ENCODE measurements around the gene IRF2BP2. TPM values are rescaled to one million over a fixed set of nuclear protein-coding genes. Genes with fewer than 3 reads are reported as not detected.

The IRF2BP2 gene
- total and polyA plus RNA-seq, 4 experiments from 2014 or later, result 23.9 to 164 (median 103) TPM

GRCh38 chr1:234561319-234561718, 48.7 kb downstream of the IRF2BP2 start:
- no peak overlapping the region for H3K4me3 Mint-ChIP-seq
- no peaks in the 10 kb centered on the region for H3K36me3 ChIP-seq (ENCODE audit: insufficient read depth, low read length)
- peak overlapping the region in 1 of 7 donors; percentile 63 for H3K27ac Mint-ChIP-seq
- no peak overlapping the region for H3K4me3 ChIP-seq (ENCODE audit: low read length in 2 of 2)
- no peaks in the 10 kb centered on the region for H3K4me1 Mint-ChIP-seq
- no peaks in the 10 kb centered on the region for H3K27me3 ChIP-seq (ENCODE audit: insufficient read depth, low read length)
- CTCF ChIA-PET (ENCODE audit: partially characterized antibody), result no interaction called here
- H3K9me3 Mint-ChIP-seq, result peaks cover 0 to 2% (median 0%) of the 10 kb centered on the region in 8 donors
- intact Hi-C loops (cut with micrococcal nuclease), result no loop called here
- no peak for DNase-seq
- no peaks in the 10 kb centered on the region for H3K36me3 Mint-ChIP-seq
- POLR2A ChIA-PET (ENCODE audit: partially characterized antibody), result no interaction called here
- no peaks in the 10 kb centered on the region for H3K27me3 Mint-ChIP-seq
- H3K27ac ChIP-seq (ENCODE audit: low read depth, low read length), result no peak overlapping the region
- H3K4me1 ChIP-seq (ENCODE audit: insufficient read depth, low read length), result no peaks in the 10 kb centered on the region
- H3K9me3 ChIP-seq (ENCODE audit: control insufficient read depth in 1 of 2, low read length in 2 of 2), result no peaks in the 10 kb centered on the region

GRCh38 chr1:234559902-234560676, 49.9 kb downstream of the IRF2BP2 start:
- Mint-ChIP-seq H3K9me3 (peaks cover 0 to 2% (median 0%) of the 10 kb centered on the region in 8 donors), H3K27ac (no peak overlapping the region), H3K4me1 (no peaks in the 10 kb centered on the region), H3K27me3 (no peaks in the 10 kb centered on the region), H3K36me3 (no peaks in the 10 kb centered on the region), H3K4me3 (no peak overlapping the region)
- DNase-seq, result no peak
- Histone ChIP-seq H3K4me1 (ENCODE audit: insufficient read depth, low read length) (no peaks in the 10 kb centered on the region), H3K27me3 (ENCODE audit: insufficient read depth, low read length) (no peaks in the 10 kb centered on the region), H3K27ac (ENCODE audit: low read depth, low read length) (no peak overlapping the region), H3K4me3 (ENCODE audit: low read length in 2 of 2) (no peak overlapping the region), H3K36me3 (ENCODE audit: insufficient read depth, low read length) (no peaks in the 10 kb centered on the region), H3K9me3 (ENCODE audit: control insufficient read depth in 1 of 2, low read length in 2 of 2) (no peaks in the 10 kb centered on the region)
- POLR2A ChIA-PET (ENCODE audit: partially characterized antibody), result no interaction called here
- CTCF ChIA-PET (ENCODE audit: partially characterized antibody), result no interaction called here
- intact Hi-C loops (cut with micrococcal nuclease), result no loop called here

- CTCF ChIA-PET (ENCODE audit: partially characterized antibody), result no interaction called here
- POLR2A ChIA-PET (ENCODE audit: partially characterized antibody), result no interaction called here
- no peak overlapping the region for H3K4me3 ChIP-seq (ENCODE audit: low read length in 2 of 2)
- H3K4me1 ChIP-seq (ENCODE audit: insufficient read depth, low read length), result no peaks in the 10 kb centered on the region
- no peaks in the 10 kb centered on the region for H3K36me3 ChIP-seq (ENCODE audit: insufficient read depth, low read length)
- no peaks in the 10 kb centered on the region for H3K36me3 Mint-ChIP-seq
- no peaks in the 10 kb centered on the region for H3K27me3 Mint-ChIP-seq
- DNase-seq, result no peak
- H3K27ac ChIP-seq (ENCODE audit: low read depth, low read length), result no peak overlapping the region
- H3K27me3 ChIP-seq (ENCODE audit: insufficient read depth, low read length), result no peaks in the 10 kb centered on the region
- no peaks in the 10 kb centered on the region for H3K4me1 Mint-ChIP-seq
- H3K9me3 ChIP-seq (ENCODE audit: control insufficient read depth in 1 of 2, low read length in 2 of 2), result no peaks in the 10 kb centered on the region
- intact Hi-C loops (cut with micrococcal nuclease), result no loop called here
- H3K9me3 Mint-ChIP-seq, result peaks cover 0 to 2% (median 0%) of the 10 kb centered on the region in 8 donors
- no peak overlapping the region for H3K27ac Mint-ChIP-seq
- H3K4me3 Mint-ChIP-seq, result no peak overlapping the region
Measured at GRCh38 chr1:234559152-234559901, 50.7 kb downstream of the IRF2BP2 start.

GRCh38 chr1:234558330-234558836, 51.6 kb downstream of the IRF2BP2 start:
- H3K9me3 ChIP-seq (ENCODE audit: control insufficient read depth in 1 of 2, low read length in 2 of 2), result no peaks in the 10 kb centered on the region
- H3K9me3 Mint-ChIP-seq, result peaks cover 0 to 2% (median 0%) of the 10 kb centered on the region in 8 donors
- DNase-seq, result no peak
- H3K27ac ChIP-seq (ENCODE audit: low read depth, low read length), result no peak overlapping the region
- H3K4me1 Mint-ChIP-seq, result no peaks in the 10 kb centered on the region
- ChIA-PET POLR2A (ENCODE audit: partially characterized antibody) (no interaction called here), CTCF (ENCODE audit: partially characterized antibody) (no interaction called here)
- H3K4me3 Mint-ChIP-seq, result no peak overlapping the region
- H3K27ac Mint-ChIP-seq, result no peak overlapping the region
- H3K36me3 Mint-ChIP-seq, result no peaks in the 10 kb centered on the region
- no peak overlapping the region for H3K4me3 ChIP-seq (ENCODE audit: low read length in 2 of 2)
- no peaks in the 10 kb centered on the region for H3K27me3 Mint-ChIP-seq
- H3K27me3 ChIP-seq (ENCODE audit: insufficient read depth, low read length), result no peaks in the 10 kb centered on the region
- H3K36me3 ChIP-seq (ENCODE audit: insufficient read depth, low read length), result no peaks in the 10 kb centered on the region
- intact Hi-C loops (cut with micrococcal nuclease), result no loop called here
- H3K4me1 ChIP-seq (ENCODE audit: insufficient read depth, low read length), result no peaks in the 10 kb centered on the region

GRCh38 chr1:234556245-234556943, 53.6 kb downstream of the IRF2BP2 start:
- H3K4me3 Mint-ChIP-seq, result no peak overlapping the region
- H3K27me3 Mint-ChIP-seq, result no peaks in the 10 kb centered on the region
- no peak overlapping the region for H3K4me3 ChIP-seq (ENCODE audit: low read length in 2 of 2)
- no peaks in the 10 kb centered on the region for H3K36me3 ChIP-seq (ENCODE audit: insufficient read depth, low read length)
- no peaks in the 10 kb centered on the region for H3K4me1 Mint-ChIP-seq
- POLR2A ChIA-PET (ENCODE audit: partially characterized antibody), result no interaction called here
- no peaks in the 10 kb centered on the region for H3K36me3 Mint-ChIP-seq
- H3K9me3 ChIP-seq (ENCODE audit: control insufficient read depth in 1 of 2, low read length in 2 of 2), result no peaks in the 10 kb centered on the region
- intact Hi-C loops (cut with micrococcal nuclease), result no loop called here
- CTCF ChIA-PET (ENCODE audit: partially characterized antibody), result no interaction called here
- no peak for DNase-seq
- no peaks in the 10 kb centered on the region for H3K4me1 ChIP-seq (ENCODE audit: insufficient read depth, low read length)
- H3K9me3 Mint-ChIP-seq, result peaks cover 0 to 2% (median 0%) of the 10 kb centered on the region in 8 donors
- H3K27ac Mint-ChIP-seq, result no peak overlapping the region
- H3K27ac ChIP-seq (ENCODE audit: low read depth, low read length), result no peak overlapping the region
- H3K27me3 ChIP-seq (ENCODE audit: insufficient read depth, low read length), result no peaks in the 10 kb centered on the region

GRCh38 chr1:234555390-234556024, 54.5 kb downstream of the IRF2BP2 start:
- DNase-seq, result no peak
- no peaks in the 10 kb centered on the region for H3K27me3 ChIP-seq (ENCODE audit: insufficient read depth, low read length)
- H3K36me3 ChIP-seq (ENCODE audit: insufficient read depth, low read length), result no peaks in the 10 kb centered on the region
- no peak overlapping the region for H3K4me3 Mint-ChIP-seq
- no peak overlapping the region for H3K4me3 ChIP-seq (ENCODE audit: low read length in 2 of 2)
- no peaks in the 10 kb centered on the region for H3K4me1 ChIP-seq (ENCODE audit: insufficient read depth, low read length)
- H3K36me3 Mint-ChIP-seq, result no peaks in the 10 kb centered on the region
- no peaks in the 10 kb centered on the region for H3K27me3 Mint-ChIP-seq
- intact Hi-C loops (cut with micrococcal nuclease), result no loop called here
- no peaks in the 10 kb centered on the region for H3K4me1 Mint-ChIP-seq
- no peak overlapping the region for H3K27ac ChIP-seq (ENCODE audit: low read depth, low read length)
- H3K27ac Mint-ChIP-seq, result peak overlapping the region in 1 of 7 donors; percentile 19
- POLR2A ChIA-PET (ENCODE audit: partially characterized antibody), result no interaction called here
- CTCF ChIA-PET (ENCODE audit: partially characterized antibody), result no interaction called here
- H3K9me3 ChIP-seq (ENCODE audit: control insufficient read depth in 1 of 2, low read length in 2 of 2), result no peaks in the 10 kb centered on the region
- H3K9me3 Mint-ChIP-seq, result no peaks in the 10 kb centered on the region

Data from CD4-positive, alpha-beta memory T cell (primary cell).